Mesendoderm (in vitro differentiated cells): ENCODE measurements around the gene MAD1L1.

Experiments used
- DNase-seq: peaks from one replicate; pipeline ENCODE4 v3.0.0; 2013
- H2AK5ac ChIP-seq: 2 replicates; pipeline ENCODE4 v1.6.1; 2013; ENCODE audit warnings: low read length, inconsistent platforms
- H2BK120ac ChIP-seq: 2 replicates; pipeline ENCODE4 v1.6.1; 2013; ENCODE audit warnings: low read depth, mild to moderate bottlenecking, low read length, moderate library complexity, mixed read lengths
- H2BK15ac ChIP-seq: replicated peaks from 2 replicates; pipeline ENCODE4 v1.6.1; 2013; ENCODE audit warnings: low read depth, mild to moderate bottlenecking, moderate library complexity
- H2BK5ac ChIP-seq: 2 replicates; pipeline ENCODE4 v1.6.1; 2013; ENCODE audit warnings: low read length, inconsistent platforms
- H3K18ac ChIP-seq: 2 replicates; pipeline ENCODE4 v1.6.1; 2013; ENCODE audit warnings: mild to moderate bottlenecking, low read length, mixed read lengths
- H3K23ac ChIP-seq: one replicate; pipeline ENCODE4 v1.6.1; 2013; ENCODE audit warnings: low read length
- H3K27ac ChIP-seq: 2 replicates; pipeline ENCODE4 v1.5.1; 2013; ENCODE audit warnings: low read depth, mild to moderate bottlenecking, inconsistent platforms, low read length, moderate library complexity
- H3K27me3 ChIP-seq: 2 replicates; pipeline ENCODE4 v1.6.1; 2013; ENCODE audit warnings: low read length, control low read depth, mild to moderate bottlenecking, inconsistent platforms; ENCODE audit not compliant: insufficient read depth, poor library complexity
- H3K36me3 ChIP-seq: 2 replicates; pipeline ENCODE4 v1.6.1; 2013; ENCODE audit warnings: low read length, inconsistent platforms; ENCODE audit not compliant: control insufficient read depth, insufficient read depth
- H3K4ac ChIP-seq: one replicate; pipeline ENCODE4 v1.6.1; 2013; ENCODE audit warnings: low read depth, mild to moderate bottlenecking, low read length, moderate library complexity
- H3K4me1 ChIP-seq: 2 replicates; pipeline ENCODE4 v1.6.1; 2013; ENCODE audit warnings: low read depth, low read length, inconsistent platforms; ENCODE audit not compliant: control insufficient read depth
- H3K4me2 ChIP-seq: 2 replicates; pipeline ENCODE4 v1.6.1; 2013; ENCODE audit warnings: low read length
- H3K4me3 ChIP-seq: 2 replicates; pipeline ENCODE4 v1.5.1; 2013; ENCODE audit warnings: mild to moderate bottlenecking, low read length
- H3K56ac ChIP-seq: one replicate; pipeline ENCODE4 v1.6.1; 2013; ENCODE audit warnings: low read length
- H3K79me1 ChIP-seq: 2 replicates; pipeline ENCODE4 v1.6.1; 2013; ENCODE audit warnings: low read length, inconsistent platforms
- H3K79me2 ChIP-seq: 2 replicates; pipeline ENCODE4 v1.6.1; 2013; ENCODE audit warnings: mild to moderate bottlenecking, low read length; ENCODE audit not compliant: control insufficient read depth, insufficient read depth
- H3K9ac ChIP-seq: 2 replicates; pipeline ENCODE4 v1.6.1; 2013; ENCODE audit warnings: low read length, inconsistent platforms
- H4K5ac ChIP-seq: one replicate; pipeline ENCODE4 v1.6.1; 2013; ENCODE audit warnings: low read length
- H4K8ac ChIP-seq: one replicate; pipeline ENCODE4 v1.6.1; 2013; ENCODE audit warnings: low read depth, mild to moderate bottlenecking, control low read depth, low read length, moderate library complexity
- WGBS: extraction: QIAGEN DNeasy Blood & Tissue Kit; methylation state at CpG from one replicate; pipeline ENCODE4 v1.1.7; 2013; ENCODE audit warnings: low lambda C conversion rate, missing lambda C conversion rate; ENCODE audit not compliant: insufficient coverage; ENCODE audit errors: extremely low coverage; 5-methylcytosine and 5-hydroxymethylcytosine counted together

The MAD1L1 gene

GRCh38 chr7:2154121-2154520 lies 78.6 kb downstream of the MAD1L1 start:
- no CpG with 5 or more reads among the region's 6 CpGs for WGBS

GRCh38 chr7:2152646-2153045 lies 80.1 kb downstream of the MAD1L1 start:
- WGBS, result no CpG with 5 or more reads among the region's 9 CpGs
- Histone ChIP-seq H3K9ac (no peak overlapping the region), H2BK15ac (no peak overlapping the region), H4K8ac (no peak overlapping the region), H3K79me2 (no peaks in the 10 kb centered on the region), H3K4me3 (no peak overlapping the region), H3K4ac (no peak overlapping the region), H2BK120ac (no peak overlapping the region), H3K56ac (no peak overlapping the region), H3K27ac (no peak overlapping the region), H3K23ac (no peak overlapping the region), H3K79me1 (peaks cover 12% of the 10 kb centered on the region), H3K18ac (no peak overlapping the region), H3K36me3 (no peaks in the 10 kb centered on the region), H2BK5ac (no peak overlapping the region), H3K27me3 (no peaks in the 10 kb centered on the region), H3K4me2 (no peak overlapping the region), H3K4me1 (no peaks in the 10 kb centered on the region), H4K5ac (no peak overlapping the region), H2AK5ac (no peak overlapping the region)
- no peak for DNase-seq

More at GRCh38 chr7:2154121-2154520, 78.6 kb downstream of the MAD1L1 start:
- H2BK5ac ChIP-seq, result no peak overlapping the region
- H3K79me1 ChIP-seq, result peaks cover 12% of the 10 kb centered on the region
- peak; percentile 12 for DNase-seq
- no peak overlapping the region for H3K56ac ChIP-seq
- no peak overlapping the region for H2BK120ac ChIP-seq
- H3K9ac ChIP-seq, result no peak overlapping the region
- no peak overlapping the region for H3K4ac ChIP-seq
- no peaks in the 10 kb centered on the region for H3K36me3 ChIP-seq
- H3K18ac ChIP-seq, result no peak overlapping the region
- H2BK15ac ChIP-seq, result no peak overlapping the region
- no peak overlapping the region for H3K4me3 ChIP-seq
- H3K79me2 ChIP-seq, result no peaks in the 10 kb centered on the region
- H3K4me1 ChIP-seq, result no peaks in the 10 kb centered on the region
- H3K27ac ChIP-seq, result no peak overlapping the region
- H4K8ac ChIP-seq, result no peak overlapping the region
- no peaks in the 10 kb centered on the region for H3K27me3 ChIP-seq
- H3K23ac ChIP-seq, result no peak overlapping the region
- H2AK5ac ChIP-seq, result no peak overlapping the region
- no peak overlapping the region for H4K5ac ChIP-seq
- no peak overlapping the region for H3K4me2 ChIP-seq

DNA sequence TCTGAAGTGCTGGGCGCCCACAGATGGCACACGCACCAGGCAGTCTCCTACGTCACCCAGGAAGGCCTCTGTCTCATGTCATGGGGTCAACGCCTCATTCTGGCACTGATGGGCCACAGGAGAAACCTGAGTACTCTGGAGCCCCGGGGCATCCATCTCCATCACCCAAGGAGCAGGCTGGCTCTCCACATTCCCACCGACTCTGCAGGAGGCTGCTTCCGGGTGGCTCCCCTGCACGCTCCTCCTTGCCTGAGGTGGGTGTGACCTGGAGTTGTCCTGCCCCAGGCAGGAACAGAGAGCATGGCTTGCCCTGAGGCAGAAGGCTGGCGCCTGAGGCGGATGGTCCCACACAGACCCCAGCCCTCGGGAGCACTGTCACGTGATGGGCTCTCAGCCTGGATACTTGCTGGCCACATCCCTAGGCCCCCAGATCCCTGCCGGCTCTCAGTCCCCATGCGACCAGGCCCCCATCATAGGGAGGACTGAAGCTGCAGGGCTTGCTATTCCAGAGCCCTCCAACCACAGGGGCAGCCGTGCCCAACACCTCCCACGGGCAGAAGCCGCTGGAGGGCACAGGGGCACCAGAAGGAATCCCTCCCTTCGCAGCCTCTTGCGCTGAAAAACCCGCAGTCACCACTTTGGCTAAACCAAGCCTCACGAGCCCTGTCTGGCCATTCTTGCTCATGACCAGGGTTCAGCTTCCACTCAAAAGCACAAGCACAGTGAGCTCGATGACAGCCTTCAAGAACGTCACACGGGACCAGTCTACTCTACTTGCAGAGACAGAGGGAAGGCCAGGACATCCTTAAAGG lies 80.7 kb downstream of the MAD1L1 start:
- no peak overlapping the region for H2BK120ac ChIP-seq
- no CpG with 5 or more reads among the region's 24 CpGs for WGBS

GRCh38 chr7:2151237-2151636 lies 81.5 kb downstream of the MAD1L1 start:
- H3K27ac ChIP-seq, result no peak overlapping the region

More for the DNA sequence above, 80.7 kb downstream of the MAD1L1 start:
- no peak overlapping the region for H3K4me2 ChIP-seq
- no peak overlapping the region for H3K4me3 ChIP-seq
- H3K79me2 ChIP-seq, result no peaks in the 10 kb centered on the region
- peaks cover 12% of the 10 kb centered on the region for H3K79me1 ChIP-seq
- H2BK5ac ChIP-seq, result no peak overlapping the region
- H3K23ac ChIP-seq, result no peak overlapping the region
- no peak overlapping the region for H3K9ac ChIP-seq
- no peak overlapping the region for H3K4ac ChIP-seq
- H3K56ac ChIP-seq, result no peak overlapping the region
- DNase-seq, result no peak
- no peak overlapping the region for H3K18ac ChIP-seq
- H2BK15ac ChIP-seq, result no peak overlapping the region
- H4K5ac ChIP-seq, result no peak overlapping the region
- no peaks in the 10 kb centered on the region for H3K27me3 ChIP-seq
- no peaks in the 10 kb centered on the region for H3K4me1 ChIP-seq
- no peak overlapping the region for H2AK5ac ChIP-seq
- H3K27ac ChIP-seq, result no peak overlapping the region
- H4K8ac ChIP-seq, result no peak overlapping the region
- H3K36me3 ChIP-seq, result no peaks in the 10 kb centered on the region

GRCh38 chr7:2150445-2150815 lies 82.3 kb downstream of the MAD1L1 start:
- no peak for DNase-seq
- Histone ChIP-seq H3K4ac (no peak overlapping the region), H3K27me3 (no peaks in the 10 kb centered on the region), H3K4me3 (no peak overlapping the region), H2BK120ac (no peak overlapping the region), H4K8ac (no peak overlapping the region), H3K36me3 (peaks cover 3% of the 10 kb centered on the region), H2BK5ac (no peak overlapping the region), H3K18ac (no peak overlapping the region), H2BK15ac (no peak overlapping the region), H3K4me1 (no peaks in the 10 kb centered on the region), H3K9ac (no peak overlapping the region), H3K79me1 (peaks cover 11% of the 10 kb centered on the region), H3K23ac (no peak overlapping the region), H2AK5ac (no peak overlapping the region), H3K79me2 (no peaks in the 10 kb centered on the region), H3K56ac (no peak overlapping the region), H3K4me2 (no peak overlapping the region), H3K27ac (no peak overlapping the region), H4K5ac (no peak overlapping the region)
- WGBS, result no CpG with 5 or more reads among the region's 10 CpGs

More at GRCh38 chr7:2151237-2151636, 81.5 kb downstream of the MAD1L1 start:
- Histone ChIP-seq H3K56ac (no peak overlapping the region), H3K4me3 (no peak overlapping the region), H3K36me3 (no peaks in the 10 kb centered on the region), H3K4ac (no peak overlapping the region), H2BK15ac (no peak overlapping the region), H3K9ac (no peak overlapping the region), H3K18ac (no peak overlapping the region), H4K8ac (no peak overlapping the region), H3K79me2 (no peaks in the 10 kb centered on the region), H3K4me1 (no peaks in the 10 kb centered on the region), H3K27me3 (no peaks in the 10 kb centered on the region), H2AK5ac (no peak overlapping the region), H3K4me2 (no peak overlapping the region), H2BK120ac (no peak overlapping the region), H3K79me1 (peaks cover 12% of the 10 kb centered on the region), H3K23ac (no peak overlapping the region), H4K5ac (no peak overlapping the region), H2BK5ac (no peak overlapping the region)
- WGBS, result no CpG with 5 or more reads among the region's 8 CpGs
- peak; percentile 8 for DNase-seq
